ENCODE data around the gene CTAG1B.

GRCh38 chrX:154661899-154662298 is 42.8 kb upstream of the CTAG1B start:
- TF ChIP-seq CTCF (IDR thresholded peaks at IDR 0.05; ENCODE audit: poor library complexity) = no peak
- no peak for TF ChIP-seq EZH2 (IDR thresholded peaks at IDR 0.05; ENCODE audit: borderline replicate concordance)
- TF ChIP-seq EZH2phosphoT487 (IDR thresholded peaks at IDR 0.05; ENCODE audit: low read depth, severe bottlenecking, unreplicated experiment) = no peak
